GM23338 (cell line): ENCODE measurements around the gene CNOT4. TPM values are rescaled to one million over a fixed set of nuclear protein-coding genes. Genes with fewer than 3 reads are reported as not detected.

ENCODE experiments used
- ATAC-seq: fragments of 200-7000 bp; cut with Tn5 transposase; 3 replicates; pipeline ENCODE4 v1.9.1; 2020
- DNase-seq: peaks from one replicate; pipeline ENCODE4 v3.0.0-alpha.2; 2015; ENCODE audit warnings: low spot score
- H2AFZ ChIP-seq: fragments of 200-600 bp; sonication (generic); 2 replicates; pipeline ENCODE4 v1.8.0; 2016; ENCODE audit warnings: antibody characterized with exemption, mild to moderate bottlenecking, moderate library complexity
- H3F3A ChIP-seq: fragments of 200-600 bp; sonication (generic); replicated peaks from 2 replicates; pipeline ENCODE4 v1.8.0; 2017; ENCODE audit warnings: antibody characterized with exemption, mixed run types, low read depth
- H3K27ac ChIP-seq: fragments of 200-600 bp; sonication (generic); 2 replicates; pipeline ENCODE4 v1.6.1; 2016; ENCODE audit warnings: low read depth
- H3K27me3 ChIP-seq: fragments of 200-600 bp; sonication (generic); 2 replicates; pipeline ENCODE4 v1.8.0; 2016; ENCODE audit warnings: mild to moderate bottlenecking, mixed run types, moderate library complexity; ENCODE audit not compliant: insufficient read depth
- H3K36me3 ChIP-seq: fragments of 200-600 bp; sonication (generic); 2 replicates; pipeline ENCODE4 v1.8.0; 2016; ENCODE audit warnings: mild to moderate bottlenecking; ENCODE audit not compliant: insufficient read depth
- H3K4me1 ChIP-seq: fragments of 200-600 bp; sonication (generic); 2 replicates; pipeline ENCODE4 v1.8.0; 2016; ENCODE audit warnings: mild to moderate bottlenecking, moderate library complexity; ENCODE audit not compliant: insufficient read depth
- H3K4me2 ChIP-seq: fragments of 200-600 bp; sonication (generic); 2 replicates; pipeline ENCODE4 v1.7.1; 2017; ENCODE audit warnings: mixed run types
- H3K4me3 ChIP-seq: fragments of 200-600 bp; sonication (generic); 2 replicates; pipeline ENCODE4 v1.6.1; 2016; ENCODE audit warnings: mixed run types
- H3K79me2 ChIP-seq: fragments of 200-600 bp; sonication (generic); replicated peaks from 2 replicates; pipeline ENCODE4 v1.8.0; 2017; ENCODE audit warnings: mild to moderate bottlenecking; ENCODE audit not compliant: insufficient read depth
- H3K9me2 ChIP-seq: fragments of 200-600 bp; sonication (generic); 2 replicates; pipeline ENCODE4 v1.8.0; 2017; ENCODE audit not compliant: insufficient read depth
- H4K20me1 ChIP-seq: fragments of 200-600 bp; sonication (generic); replicated peaks from 2 replicates; pipeline ENCODE4 v1.8.0; 2017; ENCODE audit warnings: mild to moderate bottlenecking; ENCODE audit not compliant: insufficient read depth
- H3K27ac Mint-ChIP-seq: 2 replicates; pipeline ENCODE4 v1.8.0; 2020; ENCODE audit warnings: inconsistent platforms, mild to moderate bottlenecking, moderate library complexity, mixed read lengths
- H3K27me3 Mint-ChIP-seq: 3 replicates; pipeline ENCODE4 v1.8.0; 2022; ENCODE audit warnings: low read depth, mild to moderate bottlenecking, moderate library complexity, mixed read lengths, inconsistent platforms; ENCODE audit not compliant: insufficient read depth, poor library complexity
- H3K36me3 Mint-ChIP-seq: 3 replicates; pipeline ENCODE4 v1.8.0; 2021; ENCODE audit warnings: low read depth, mild to moderate bottlenecking, inconsistent platforms, moderate library complexity, mixed read lengths
- H3K4me1 Mint-ChIP-seq: 3 replicates; pipeline ENCODE4 v1.8.0; 2020; ENCODE audit warnings: mild to moderate bottlenecking, inconsistent platforms, mixed read lengths
- H3K4me3 Mint-ChIP-seq: 3 replicates; pipeline ENCODE4 v1.8.0; 2021; ENCODE audit warnings: moderate library complexity, mild to moderate bottlenecking, inconsistent platforms, mixed read lengths
- H3K9me3 Mint-ChIP-seq: 3 replicates; pipeline ENCODE4 v1.8.0; 2020; ENCODE audit warnings: moderate library complexity, mild to moderate bottlenecking, inconsistent platforms, mixed read lengths
- CREB1 ChIP-seq: fragments of 250-450 bp; sonication (Bioruptor Pico); IDR thresholded peaks from 2 replicates; pipeline ENCODE4 v1.5.0; 2020; ENCODE audit warnings: low read depth, mild to moderate bottlenecking, moderate library complexity
- CTCF ChIP-seq, 2 experiments: fragments of 200-600 bp in 1 of 2; sonication (generic) in 1 of 2; conservative IDR thresholded peaks; 2 replicates each; pipeline versions ENCODE4 v1.5.1 to v1.6.1; 2016 to 2017; ENCODE audit warnings: antibody characterized with exemption in 2 of 2, low read depth in 2 of 2, mild to moderate bottlenecking in 2 of 2, moderate library complexity in 1 of 2
- ETS1 ChIP-seq: IDR thresholded peaks from 2 replicates; pipeline ENCODE4 v1.6.1; 2016; ENCODE audit warnings: antibody characterized with exemption
- EZH2 ChIP-seq: fragments of 200-600 bp; sonication (generic); IDR thresholded peaks from one replicate; pipeline ENCODE4 v1.8.0; 2017; ENCODE audit warnings: antibody characterized with exemption, mild to moderate bottlenecking, low read depth; ENCODE audit not compliant: unreplicated experiment
- EZH2phosphoT487 ChIP-seq: fragments of 200-600 bp; sonication (generic); IDR thresholded peaks from one replicate; pipeline ENCODE4 v1.8.1; 2018; ENCODE audit warnings: antibody characterized with exemption; ENCODE audit not compliant: unreplicated experiment
- JUNB ChIP-seq: IDR thresholded peaks from one replicate; pipeline ENCODE4 v1.6.1; 2016; ENCODE audit warnings: antibody characterized with exemption; ENCODE audit not compliant: unreplicated experiment
- NANOG ChIP-seq: IDR thresholded peaks from 2 replicates; pipeline ENCODE4 v1.6.1; 2016; ENCODE audit warnings: antibody characterized with exemption, borderline replicate concordance
- POLR2AphosphoS5 ChIP-seq: IDR thresholded peaks from 2 replicates; pipeline ENCODE4 v1.6.1; 2016; ENCODE audit warnings: antibody characterized with exemption, low read depth
- REST ChIP-seq: IDR thresholded peaks from one replicate; pipeline ENCODE4 v1.6.1; 2018; ENCODE audit warnings: antibody characterized with exemption; ENCODE audit not compliant: unreplicated experiment
- ZNF331 ChIP-seq: fragments of 250-450 bp; sonication (Bioruptor Pico); IDR thresholded peaks from 2 replicates; pipeline ENCODE4 v1.5.0; 2020; ENCODE audit warnings: low read depth, mild to moderate bottlenecking, moderate library complexity
- ZNF462 ChIP-seq: fragments of 250-450 bp; sonication (Bioruptor Pico); IDR thresholded peaks from 2 replicates; pipeline ENCODE4 v1.5.0; 2020; ENCODE audit warnings: mild to moderate bottlenecking, moderate library complexity
- polyA plus RNA-seq: library from polyadenylated mRNA; unstranded; fragments of >200 nt; fragmentation: Nextera tagmentation; extraction: Ambion mirVana; gene quantifications from 2 replicates; pipeline ENCODE4 v1.2.1, GENCODE V29; 2016
- total RNA-seq: library from RNA; depleted of rRNA; stranded (reverse); fragments of >200 nt; shearing (Covaris generic); gene quantifications from 2 replicates; pipeline ENCODE4 v1.2.3, GENCODE V29; 2014

CNOT4 gene
- total and polyA plus RNA-seq, 2 experiments from 2014 or later: 18.9 to 26.2 TPM

GRCh38 chr7:135517060-135517459, 7.2 kb upstream of the CNOT4 start:
- Histone ChIP-seq H3K79me2 (no peaks in the 10 kb centered on the region), H3K36me3 (no peaks in the 10 kb centered on the region), H2AFZ (no peak overlapping the region), H4K20me1 (no peaks in the 10 kb centered on the region), H3K27me3 (no peaks in the 10 kb centered on the region), H3K4me1 (no peaks in the 10 kb centered on the region; the same call in 1 of the 2 replicates), H3K27ac (no peak overlapping the region), H3F3A (no peaks in the 10 kb centered on the region), H3K4me3 (no peak overlapping the region), H3K9me2 (no peaks in the 10 kb centered on the region), H3K4me2 (no peak overlapping the region)
- no peak for ATAC-seq
- Mint-ChIP-seq H3K9me3 (no peaks in the 10 kb centered on the region), H3K4me1 (0 out of 3 replicates have a peak, but pooled peaks cover 5% of the 10 kb centered on the region), H3K27ac (no peak overlapping the region), H3K27me3 (peaks cover 6% of the 10 kb centered on the region), H3K36me3 (no peaks in the 10 kb centered on the region), H3K4me3 (no peak overlapping the region)
- no peak for DNase-seq
- TF ChIP-seq REST: no peak
- TF ChIP-seq ETS1: no peak
- TF ChIP-seq POLR2AphosphoS5: no peak
- no peak for TF ChIP-seq ZNF462 (CRISPR knock-in tag)
- TF ChIP-seq EZH2: no peak
- no peak for TF ChIP-seq EZH2phosphoT487
- TF ChIP-seq JUNB: no peak
- TF ChIP-seq CTCF (conservative IDR thresholded peaks at IDR 0.05; ENCODE audit: low read depth in 2 of 2): no peak
- TF ChIP-seq ZNF331 (CRISPR knock-in tag): no peak
- no peak for TF ChIP-seq NANOG
- TF ChIP-seq CREB1 (CRISPR knock-in tag): no peak
